HT-29 (cell line): ENCODE results near the gene ZNF254. TPM values are rescaled to one million over a fixed set of nuclear protein-coding genes. Genes with fewer than 3 reads are reported as not detected.

Experiments
- total RNA-seq: library from RNA; depleted of rRNA; stranded (reverse); fragments of >200 nt; shearing (Covaris generic); gene quantifications from 2 replicates; pipeline ENCODE4 v1.2.3, GENCODE V29; 2014; rRNA removed

The ZNF254 gene
- total RNA-seq, 1 experiment from 2014 or later = 1.0 TPM

Other genes with a start within 250 kb of the ZNF254 start
- gene ZNF726, start 172.3 kb upstream of the ZNF254 start, total RNA-seq = not detected in 2 replicates